ENCODE data around the gene MRPS16. TPM values are rescaled to one million over a fixed set of nuclear protein-coding genes. Genes with fewer than 3 reads are reported as not detected.
A peak's percentile ranks its signal among the peaks of the same experiment; 100 is the strongest.

Gene MRPS16
- total and polyA plus RNA-seq, 2 of the 13 experiments (the other 11 are each of a cell fraction or from before 2014, with no cell fraction given) = 70.1 to 135 TPM

DNA sequence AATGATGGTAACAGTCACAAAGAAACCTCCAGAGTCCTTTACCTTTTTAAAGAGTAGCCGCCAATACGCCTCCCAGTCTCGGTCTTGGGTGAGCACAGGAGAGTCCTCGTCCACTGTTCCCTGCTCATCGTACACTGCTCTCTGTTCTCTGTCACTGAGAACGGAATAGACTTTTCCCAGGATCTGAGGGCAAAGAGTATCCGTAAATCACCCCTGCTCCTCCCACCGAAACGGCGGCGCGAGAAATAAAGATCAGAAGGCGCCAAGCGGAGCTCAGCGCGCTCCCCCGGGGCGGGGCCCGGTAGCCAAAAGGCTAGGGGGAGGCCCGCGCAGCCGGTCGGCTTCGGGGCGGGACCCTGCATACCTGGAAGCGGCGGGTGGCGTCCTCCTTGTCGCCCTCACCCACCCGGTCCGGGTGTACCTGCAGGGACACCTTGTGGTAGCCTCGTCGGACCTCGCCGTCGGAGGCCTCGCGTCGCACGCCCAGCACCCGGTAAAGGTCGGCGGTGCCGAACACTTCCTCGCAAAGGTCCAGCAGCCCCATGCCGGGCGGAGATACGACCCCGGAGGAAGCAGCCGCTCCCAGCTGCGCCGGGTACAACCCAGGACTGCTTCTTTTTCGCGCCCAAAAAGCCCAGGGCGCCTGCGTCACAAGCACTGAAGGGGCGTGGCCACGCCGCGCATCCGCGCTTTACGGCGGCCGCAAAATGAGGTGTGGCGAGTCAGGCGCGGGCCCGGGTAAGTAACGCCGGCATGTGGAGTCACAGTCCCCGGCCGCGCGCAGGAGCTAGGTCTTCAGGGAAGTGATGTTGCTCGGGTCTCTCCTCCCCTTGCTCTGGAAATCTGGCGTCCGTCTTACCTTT, 5.6 kb downstream of the MRPS16 start, which contains the start of gene DNAJC9 (continued):
- TF ChIP-seq, protein P1, sequence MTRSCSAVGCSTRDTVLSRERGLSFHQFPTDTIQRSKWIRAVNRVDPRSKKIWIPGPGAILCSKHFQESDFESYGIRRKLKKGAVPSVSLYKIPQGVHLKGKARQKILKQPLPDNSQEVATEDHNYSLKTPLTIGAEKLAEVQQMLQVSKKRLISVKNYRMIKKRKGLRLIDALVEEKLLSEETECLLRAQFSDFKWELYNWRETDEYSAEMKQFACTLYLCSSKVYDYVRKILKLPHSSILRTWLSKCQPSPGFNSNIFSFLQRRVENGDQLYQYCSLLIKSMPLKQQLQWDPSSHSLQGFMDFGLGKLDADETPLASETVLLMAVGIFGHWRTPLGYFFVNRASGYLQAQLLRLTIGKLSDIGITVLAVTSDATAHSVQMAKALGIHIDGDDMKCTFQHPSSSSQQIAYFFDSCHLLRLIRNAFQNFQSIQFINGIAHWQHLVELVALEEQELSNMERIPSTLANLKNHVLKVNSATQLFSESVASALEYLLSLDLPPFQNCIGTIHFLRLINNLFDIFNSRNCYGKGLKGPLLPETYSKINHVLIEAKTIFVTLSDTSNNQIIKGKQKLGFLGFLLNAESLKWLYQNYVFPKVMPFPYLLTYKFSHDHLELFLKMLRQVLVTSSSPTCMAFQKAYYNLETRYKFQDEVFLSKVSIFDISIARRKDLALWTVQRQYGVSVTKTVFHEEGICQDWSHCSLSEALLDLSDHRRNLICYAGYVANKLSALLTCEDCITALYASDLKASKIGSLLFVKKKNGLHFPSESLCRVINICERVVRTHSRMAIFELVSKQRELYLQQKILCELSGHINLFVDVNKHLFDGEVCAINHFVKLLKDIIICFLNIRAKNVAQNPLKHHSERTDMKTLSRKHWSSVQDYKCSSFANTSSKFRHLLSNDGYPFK (CRISPR knock-in tag; IDR thresholded peaks at IDR 0.05; ENCODE audit: borderline replicate concordance) = peak; percentile 92
- TF ChIP-seq, protein P2, sequence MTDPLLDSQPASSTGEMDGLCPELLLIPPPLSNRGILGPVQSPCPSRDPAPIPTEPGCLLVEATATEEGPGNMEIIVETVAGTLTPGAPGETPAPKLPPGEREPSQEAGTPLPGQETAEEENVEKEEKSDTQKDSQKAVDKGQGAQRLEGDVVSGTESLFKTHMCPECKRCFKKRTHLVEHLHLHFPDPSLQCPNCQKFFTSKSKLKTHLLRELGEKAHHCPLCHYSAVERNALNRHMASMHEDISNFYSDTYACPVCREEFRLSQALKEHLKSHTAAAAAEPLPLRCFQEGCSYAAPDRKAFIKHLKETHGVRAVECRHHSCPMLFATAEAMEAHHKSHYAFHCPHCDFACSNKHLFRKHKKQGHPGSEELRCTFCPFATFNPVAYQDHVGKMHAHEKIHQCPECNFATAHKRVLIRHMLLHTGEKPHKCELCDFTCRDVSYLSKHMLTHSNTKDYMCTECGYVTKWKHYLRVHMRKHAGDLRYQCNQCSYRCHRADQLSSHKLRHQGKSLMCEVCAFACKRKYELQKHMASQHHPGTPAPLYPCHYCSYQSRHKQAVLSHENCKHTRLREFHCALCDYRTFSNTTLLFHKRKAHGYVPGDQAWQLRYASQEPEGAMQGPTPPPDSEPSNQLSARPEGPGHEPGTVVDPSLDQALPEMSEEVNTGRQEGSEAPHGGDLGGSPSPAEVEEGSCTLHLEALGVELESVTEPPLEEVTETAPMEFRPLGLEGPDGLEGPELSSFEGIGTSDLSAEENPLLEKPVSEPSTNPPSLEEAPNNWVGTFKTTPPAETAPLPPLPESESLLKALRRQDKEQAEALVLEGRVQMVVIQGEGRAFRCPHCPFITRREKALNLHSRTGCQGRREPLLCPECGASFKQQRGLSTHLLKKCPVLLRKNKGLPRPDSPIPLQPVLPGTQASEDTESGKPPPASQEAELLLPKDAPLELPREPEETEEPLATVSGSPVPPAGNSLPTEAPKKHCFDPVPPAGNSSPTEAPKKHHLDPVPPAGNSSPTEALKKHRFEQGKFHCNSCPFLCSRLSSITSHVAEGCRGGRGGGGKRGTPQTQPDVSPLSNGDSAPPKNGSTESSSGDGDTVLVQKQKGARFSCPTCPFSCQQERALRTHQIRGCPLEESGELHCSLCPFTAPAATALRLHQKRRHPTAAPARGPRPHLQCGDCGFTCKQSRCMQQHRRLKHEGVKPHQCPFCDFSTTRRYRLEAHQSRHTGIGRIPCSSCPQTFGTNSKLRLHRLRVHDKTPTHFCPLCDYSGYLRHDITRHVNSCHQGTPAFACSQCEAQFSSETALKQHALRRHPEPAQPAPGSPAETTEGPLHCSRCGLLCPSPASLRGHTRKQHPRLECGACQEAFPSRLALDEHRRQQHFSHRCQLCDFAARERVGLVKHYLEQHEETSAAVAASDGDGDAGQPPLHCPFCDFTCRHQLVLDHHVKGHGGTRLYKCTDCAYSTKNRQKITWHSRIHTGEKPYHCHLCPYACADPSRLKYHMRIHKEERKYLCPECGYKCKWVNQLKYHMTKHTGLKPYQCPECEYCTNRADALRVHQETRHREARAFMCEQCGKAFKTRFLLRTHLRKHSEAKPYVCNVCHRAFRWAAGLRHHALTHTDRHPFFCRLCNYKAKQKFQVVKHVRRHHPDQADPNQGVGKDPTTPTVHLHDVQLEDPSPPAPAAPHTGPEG (CRISPR knock-in tag; IDR thresholded peaks at IDR 0.05) = no peak
- TF ChIP-seq, protein P3, sequence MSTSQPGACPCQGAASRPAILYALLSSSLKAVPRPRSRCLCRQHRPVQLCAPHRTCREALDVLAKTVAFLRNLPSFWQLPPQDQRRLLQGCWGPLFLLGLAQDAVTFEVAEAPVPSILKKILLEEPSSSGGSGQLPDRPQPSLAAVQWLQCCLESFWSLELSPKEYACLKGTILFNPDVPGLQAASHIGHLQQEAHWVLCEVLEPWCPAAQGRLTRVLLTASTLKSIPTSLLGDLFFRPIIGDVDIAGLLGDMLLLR (CRISPR knock-in tag; IDR thresholded peaks at IDR 0.05) = peak; percentile 95
- TF ChIP-seq LCORL (IDR thresholded peaks at IDR 0.05) = no peak
- TF ChIP-seq LCORL (CRISPR knock-in tag; IDR thresholded peaks at IDR 0.05) = peak; percentile 95
- no peak; the same call in 1 of the 2 replicates for TF ChIP-seq MZF1 (CRISPR knock-in tag; IDR thresholded peaks at IDR 0.05; ENCODE audit: borderline replicate concordance)
- TF ChIP-seq ZNF547 (CRISPR knock-in tag; IDR thresholded peaks at IDR 0.05) = peak; percentile 55
- TF ChIP-seq, protein P4, sequence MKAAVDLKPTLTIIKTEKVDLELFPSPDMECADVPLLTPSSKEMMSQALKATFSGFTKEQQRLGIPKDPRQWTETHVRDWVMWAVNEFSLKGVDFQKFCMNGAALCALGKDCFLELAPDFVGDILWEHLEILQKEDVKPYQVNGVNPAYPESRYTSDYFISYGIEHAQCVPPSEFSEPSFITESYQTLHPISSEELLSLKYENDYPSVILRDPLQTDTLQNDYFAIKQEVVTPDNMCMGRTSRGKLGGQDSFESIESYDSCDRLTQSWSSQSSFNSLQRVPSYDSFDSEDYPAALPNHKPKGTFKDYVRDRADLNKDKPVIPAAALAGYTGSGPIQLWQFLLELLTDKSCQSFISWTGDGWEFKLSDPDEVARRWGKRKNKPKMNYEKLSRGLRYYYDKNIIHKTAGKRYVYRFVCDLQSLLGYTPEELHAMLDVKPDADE (CRISPR knock-in tag; IDR thresholded peaks at IDR 0.05) = no peak
- TF ChIP-seq PHB2 (IDR thresholded peaks at IDR 0.05; ENCODE audit: partially characterized antibody) = no peak
- no peak for TF ChIP-seq ZIK1 (CRISPR knock-in tag; IDR thresholded peaks at IDR 0.05; ENCODE audit: borderline replicate concordance, low read depth)
- TF ChIP-seq, protein P5, sequence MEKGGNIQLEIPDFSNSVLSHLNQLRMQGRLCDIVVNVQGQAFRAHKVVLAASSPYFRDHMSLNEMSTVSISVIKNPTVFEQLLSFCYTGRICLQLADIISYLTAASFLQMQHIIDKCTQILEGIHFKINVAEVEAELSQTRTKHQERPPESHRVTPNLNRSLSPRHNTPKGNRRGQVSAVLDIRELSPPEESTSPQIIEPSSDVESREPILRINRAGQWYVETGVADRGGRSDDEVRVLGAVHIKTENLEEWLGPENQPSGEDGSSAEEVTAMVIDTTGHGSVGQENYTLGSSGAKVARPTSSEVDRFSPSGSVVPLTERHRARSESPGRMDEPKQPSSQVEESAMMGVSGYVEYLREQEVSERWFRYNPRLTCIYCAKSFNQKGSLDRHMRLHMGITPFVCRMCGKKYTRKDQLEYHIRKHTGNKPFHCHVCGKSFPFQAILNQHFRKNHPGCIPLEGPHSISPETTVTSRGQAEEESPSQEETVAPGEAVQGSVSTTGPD (CRISPR knock-in tag; IDR thresholded peaks at IDR 0.05) = peak; percentile 67; the same call in 1 of the 2 replicates
- no peak for TF ChIP-seq SP2 (CRISPR knock-in tag; IDR thresholded peaks at IDR 0.05)
- TF ChIP-seq HDAC6 (IDR thresholded peaks at IDR 0.05; ENCODE audit: low read depth, low read length) = no peak
- TF ChIP-seq ZSCAN29 (CRISPR knock-in tag; conservative IDR thresholded peaks at IDR 0.05) = 0 out of 2 replicates have a peak, but pooled peaks have one; percentile 72
- peak; percentile 47; the same call in 1 of the 2 replicates for TF ChIP-seq NCOA2 (CRISPR knock-in tag; IDR thresholded peaks at IDR 0.05)
